Measurements from ENCODE around the gene SERINC2.

DNA sequence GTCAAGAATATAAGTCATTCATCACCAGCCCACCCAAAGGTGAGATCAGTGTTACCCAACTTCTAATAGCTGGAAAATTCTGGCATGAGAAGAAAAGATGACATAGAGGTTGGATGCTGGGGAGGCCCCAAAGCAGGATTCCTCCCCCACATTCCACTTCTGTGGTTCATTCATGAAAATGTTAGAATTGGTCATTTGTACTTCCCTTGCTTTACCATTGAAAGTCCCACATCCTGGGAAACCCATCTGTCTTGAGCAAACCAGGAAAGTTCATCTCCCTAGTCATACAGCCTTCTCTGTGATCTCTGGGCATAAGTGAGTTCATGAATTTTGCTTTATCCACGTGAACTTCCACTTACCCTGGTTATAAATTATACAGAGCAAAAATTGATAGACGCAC is 66.8 kb downstream of the SERINC2 start:
- TF ChIP-seq, protein P1, sequence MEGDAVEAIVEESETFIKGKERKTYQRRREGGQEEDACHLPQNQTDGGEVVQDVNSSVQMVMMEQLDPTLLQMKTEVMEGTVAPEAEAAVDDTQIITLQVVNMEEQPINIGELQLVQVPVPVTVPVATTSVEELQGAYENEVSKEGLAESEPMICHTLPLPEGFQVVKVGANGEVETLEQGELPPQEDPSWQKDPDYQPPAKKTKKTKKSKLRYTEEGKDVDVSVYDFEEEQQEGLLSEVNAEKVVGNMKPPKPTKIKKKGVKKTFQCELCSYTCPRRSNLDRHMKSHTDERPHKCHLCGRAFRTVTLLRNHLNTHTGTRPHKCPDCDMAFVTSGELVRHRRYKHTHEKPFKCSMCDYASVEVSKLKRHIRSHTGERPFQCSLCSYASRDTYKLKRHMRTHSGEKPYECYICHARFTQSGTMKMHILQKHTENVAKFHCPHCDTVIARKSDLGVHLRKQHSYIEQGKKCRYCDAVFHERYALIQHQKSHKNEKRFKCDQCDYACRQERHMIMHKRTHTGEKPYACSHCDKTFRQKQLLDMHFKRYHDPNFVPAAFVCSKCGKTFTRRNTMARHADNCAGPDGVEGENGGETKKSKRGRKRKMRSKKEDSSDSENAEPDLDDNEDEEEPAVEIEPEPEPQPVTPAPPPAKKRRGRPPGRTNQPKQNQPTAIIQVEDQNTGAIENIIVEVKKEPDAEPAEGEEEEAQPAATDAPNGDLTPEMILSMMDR (conservative IDR thresholded peaks at IDR 0.05) = no peak
- TF ChIP-seq ZFX (IDR thresholded peaks at IDR 0.05) = no peak
